Muscle of arm (tissue), 12 donors: ENCODE results near the gene CEP131. TPM values are rescaled to one million over a fixed set of nuclear protein-coding genes. Genes with fewer than 3 reads are reported as not detected.
"Not testable (repeated sequence)": the region's sequence is repeated elsewhere in the genome, so short reads cannot be mapped to it uniquely, and the experiment has no call there.

ENCODE experiments used
- DNase-seq: peaks from one replicate; pipeline ENCODE4 v3.0.0-alpha.2; 2013
- polyA plus RNA-seq, 12 donors: library from polyadenylated mRNA; unstranded; fragments of 120-200 nt; gene quantifications; one replicate each; pipeline ENCODE4 v1.2.1, GENCODE V29; 2013; ENCODE audit not compliant: insufficient read length in 12 of 12

Gene CEP131
- polyA plus RNA-seq, 12 donors, result 4.7 to 15.4 (median 8.1) TPM; not detected in 1

GRCh38 chr17:81228420-81228819, 5.7 kb upstream of the CEP131 start:
- no peak for DNase-seq

GRCh38 chr17:81227630-81228029, 4.9 kb upstream of the CEP131 start:
- DNase-seq, result not testable (repeated sequence)

DNA sequence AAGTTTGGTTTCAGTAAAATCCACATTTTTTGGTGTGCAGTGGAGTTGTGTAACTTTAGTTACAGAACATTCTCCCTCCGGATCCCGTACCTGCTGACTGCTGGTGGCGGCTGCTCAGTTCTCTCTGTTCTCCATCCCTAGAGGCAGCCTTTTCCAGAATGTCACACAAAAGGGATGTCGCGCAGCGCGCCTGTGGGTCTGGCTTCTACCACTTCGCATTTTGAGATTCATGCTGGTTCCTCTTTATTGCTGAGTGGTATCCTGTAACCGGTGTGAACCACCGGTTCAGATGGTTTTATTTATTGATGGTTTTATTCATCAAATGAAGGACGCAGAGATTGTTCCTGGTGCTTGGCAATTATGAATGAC, 981 bp upstream of the CEP131 start:
- no peak for DNase-seq

GRCh38 chr17:81222620-81222905, 202 bp downstream of the CEP131 start:
- no peak for DNase-seq

DNA sequence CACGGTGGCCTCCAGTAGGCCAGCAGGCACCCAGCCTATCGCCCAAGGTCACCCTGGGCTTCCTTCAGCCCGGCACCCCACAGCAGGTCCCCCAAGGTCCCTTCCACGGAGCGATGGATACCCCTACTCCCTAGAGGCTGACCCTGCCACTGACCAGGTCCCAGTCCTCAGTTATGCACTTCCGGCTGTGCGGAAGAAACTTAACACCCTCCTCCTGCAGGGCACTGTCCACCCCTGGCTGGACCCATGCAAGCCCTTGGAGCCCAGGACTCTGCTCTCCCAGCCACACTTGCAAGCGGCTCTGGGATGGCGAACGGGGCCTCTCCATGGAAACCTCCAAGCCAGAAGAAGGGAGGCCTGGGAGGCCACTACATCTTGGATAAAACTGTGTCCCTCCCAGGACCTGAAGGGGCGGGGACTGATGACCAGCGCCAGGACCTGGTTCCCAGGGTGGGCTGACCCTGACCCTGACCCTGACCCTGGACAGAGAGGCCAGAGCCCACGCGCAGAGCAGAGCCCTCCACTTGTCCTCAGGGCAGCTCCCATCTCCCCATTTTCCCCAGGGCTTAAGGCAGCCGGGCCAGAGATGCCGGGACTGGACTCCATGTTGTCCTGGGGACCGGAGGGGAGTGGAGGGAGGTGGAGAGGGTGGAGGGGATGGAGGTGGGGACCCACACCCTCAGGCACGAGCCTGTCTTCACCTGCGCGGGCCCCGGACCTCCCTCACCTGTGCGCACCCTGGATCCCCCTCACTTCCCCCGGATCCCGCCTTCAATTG, 734 bp downstream of the CEP131 start:
- DNase-seq, result no peak

DNA sequence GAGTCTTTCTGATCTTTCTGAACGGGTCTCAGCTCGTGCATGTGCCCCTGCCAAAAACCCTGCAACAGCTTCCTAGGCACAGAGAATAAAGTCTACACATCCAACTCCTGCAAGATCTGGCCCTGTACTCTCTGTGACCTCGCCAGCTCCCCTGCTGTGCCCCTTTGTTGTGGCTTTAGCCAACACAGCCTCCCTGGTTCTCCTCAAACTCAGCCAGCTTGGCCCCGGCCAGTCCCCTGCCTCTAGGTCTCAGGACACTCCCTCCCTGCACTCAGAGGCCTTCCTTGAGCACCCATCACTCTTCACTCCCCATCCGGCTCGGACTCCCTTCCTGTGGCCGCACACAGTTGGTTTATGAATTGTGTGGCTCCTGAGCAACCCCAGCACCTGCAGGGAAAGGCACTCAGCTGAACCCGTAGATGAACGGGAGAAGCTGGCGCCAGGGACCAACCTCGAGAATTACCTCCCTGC, 1.4 kb downstream of the CEP131 start:
- DNase-seq, result no peak

- no peak for DNase-seq
Measured at GRCh38 chr17:81219476-81220180, 3.1 kb downstream of the CEP131 start.

- no peak for DNase-seq
Measured at GRCh38 chr17:81218991-81219390, 3.8 kb downstream of the CEP131 start.

GRCh38 chr17:81218459-81218858, 4.3 kb downstream of the CEP131 start:
- no peak for DNase-seq

GRCh38 chr17:81217491-81217890, 5.3 kb downstream of the CEP131 start:
- no peak for DNase-seq

DNA sequence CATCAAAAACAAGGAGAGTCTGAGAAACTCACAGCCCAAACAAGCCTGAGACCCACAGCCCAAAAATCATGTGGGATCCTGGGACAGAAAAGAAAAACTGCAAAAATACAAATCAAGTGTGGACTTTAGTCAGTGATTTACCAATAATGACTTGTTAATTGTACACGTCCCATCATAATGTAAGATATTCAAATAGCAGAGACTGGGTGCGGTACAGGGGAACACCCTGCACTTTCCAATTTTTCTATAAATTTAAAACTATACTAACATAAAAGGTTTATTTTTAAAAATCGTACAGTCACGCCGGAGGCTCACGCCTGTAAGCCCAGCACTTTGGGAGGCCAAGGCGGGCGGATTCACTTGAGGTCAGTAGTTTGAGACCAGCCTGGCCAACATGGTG, 8.8 kb downstream of the CEP131 start:
- DNase-seq, result no peak

GRCh38 chr17:81212365-81212764, 10.4 kb downstream of the CEP131 start:
- DNase-seq, result no peak

DNA sequence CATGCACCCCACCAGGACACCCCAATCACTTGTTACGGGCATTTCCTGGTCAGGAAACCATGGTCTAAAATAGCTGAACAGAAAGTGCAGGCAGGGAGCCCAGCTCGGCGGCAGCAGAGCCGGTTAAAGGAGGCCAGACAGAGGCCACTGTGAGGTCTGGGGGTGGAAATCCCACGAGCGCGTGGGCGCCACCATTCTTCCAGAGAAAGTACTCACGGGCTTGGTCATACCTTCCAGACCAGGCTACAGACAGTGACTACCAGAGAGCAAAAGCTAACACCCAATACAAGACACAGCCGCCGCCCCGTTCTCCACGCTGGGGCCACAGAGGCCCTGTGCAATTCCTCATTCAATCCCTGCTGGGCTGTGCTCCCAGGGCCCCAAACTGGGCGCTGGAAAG, 11.9 kb downstream of the CEP131 start:
- no peak for DNase-seq

GRCh38 chr17:81210466-81210865, 12.3 kb downstream of the CEP131 start:
- DNase-seq, result no peak

- DNase-seq, result no peak
Measured at GRCh38 chr17:81209141-81209540, 13.6 kb downstream of the CEP131 start.

- DNase-seq, result no peak
Measured at GRCh38 chr17:81208651-81209050, 14.1 kb downstream of the CEP131 start.

DNA sequence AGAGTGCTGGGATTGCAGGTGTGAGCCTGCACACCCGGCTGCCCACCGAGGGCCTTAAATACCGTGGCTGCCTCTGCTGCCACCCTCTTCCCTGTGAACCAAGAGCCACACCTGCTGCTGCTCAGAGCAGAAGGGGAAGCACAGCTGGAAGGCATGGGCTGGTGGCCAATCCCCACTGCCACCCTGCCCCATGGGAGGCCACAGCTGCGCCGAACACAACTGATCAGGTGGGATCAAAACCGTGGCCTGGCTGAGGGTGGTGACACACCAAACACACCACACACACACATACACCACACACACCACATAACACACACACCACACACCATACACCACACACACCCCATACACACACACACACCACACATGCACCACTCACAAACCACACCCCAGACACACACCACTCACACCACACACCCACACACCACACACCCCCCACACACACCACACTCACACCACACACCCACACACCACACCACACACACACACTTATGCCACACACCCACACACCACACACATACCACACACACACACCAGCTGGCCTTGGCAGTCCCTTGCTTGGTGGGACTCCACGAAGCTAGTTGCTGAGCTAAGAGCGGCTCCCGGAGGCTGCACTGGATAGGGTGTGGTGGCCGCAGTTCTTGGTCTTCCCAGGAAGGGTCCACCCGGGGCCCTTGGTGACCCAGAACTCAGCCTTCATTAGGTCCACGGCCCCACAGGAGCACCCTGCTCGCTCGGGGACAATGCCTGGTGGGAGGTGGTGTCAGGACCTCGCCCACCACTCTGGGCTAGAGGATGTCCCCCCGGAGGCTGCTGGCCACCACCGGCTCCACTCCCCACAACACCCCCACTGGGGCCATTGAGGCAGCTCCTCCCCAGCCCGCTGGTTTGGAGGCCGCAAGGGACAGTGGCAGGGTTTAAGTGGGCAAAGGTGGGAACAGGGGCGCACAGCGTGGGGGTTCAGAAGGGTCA, 14.9 kb downstream of the CEP131 start:
- DNase-seq, result no peak

GRCh38 chr17:81206657-81207056, 16.1 kb downstream of the CEP131 start:
- no peak for DNase-seq

GRCh38 chr17:81206166-81206565, 16.6 kb downstream of the CEP131 start:
- DNase-seq, result no peak

- DNase-seq, result no peak
Measured at GRCh38 chr17:81204578-81204977, 18.2 kb downstream of the CEP131 start.

- DNase-seq, result no peak
Measured at GRCh38 chr17:81203136-81203535, 19.6 kb downstream of the CEP131 start.

GRCh38 chr17:81202318-81202717, 20.4 kb downstream of the CEP131 start:
- DNase-seq, result no peak
